GM10266 (cell line): ENCODE results near the gene LCN1.

ENCODE experiments used
- DNase-seq: peaks from one replicate; pipeline ENCODE4 v3.0.0; 2012; ENCODE audit errors: extremely low spot score
- CTCF ChIP-seq: IDR thresholded peaks from 2 replicates; pipeline ENCODE4 v1.5.1; 2012; ENCODE audit warnings: mild to moderate bottlenecking, low read depth; ENCODE audit not compliant: control insufficient read depth, insufficient read depth; ENCODE audit errors: missing control alignments

LCN1 gene

GRCh38 chr9:135478829-135479468 is 42.3 kb upstream of the LCN1 start:
- no peak for DNase-seq
- TF ChIP-seq CTCF, result peak; percentile 2

- no peak for DNase-seq
- TF ChIP-seq CTCF, result no peak
Measured at GRCh38 chr9:135479469-135480052, 41.7 kb upstream of the LCN1 start, which contains the start of gene PPP1R26. Gene PPP1R26, plus strand, starts transcription at chr9:135479782. Its CDS starts 4,729 bp downstream, at chr9:135484511.

GRCh38 chr9:135480071-135480939 is 40.9 kb upstream of the LCN1 start:
- peak; percentile 63 for DNase-seq
- TF ChIP-seq CTCF, result no peak

- no peak for TF ChIP-seq CTCF
Measured at GRCh38 chr9:135480940-135481310, 40.3 kb upstream of the LCN1 start.

GRCh38 chr9:135482015-135482754 is 39.1 kb upstream of the LCN1 start:
- no peak for DNase-seq
- TF ChIP-seq CTCF, result no peak

More at GRCh38 chr9:135480940-135481310, 40.3 kb upstream of the LCN1 start:
- peak; percentile 53 for DNase-seq

- no peak for TF ChIP-seq CTCF
- DNase-seq, result no peak
Measured at GRCh38 chr9:135484460-135485277, 36.6 kb upstream of the LCN1 start.
